ENCODE data around the gene CACNA2D3.

CACNA2D3 gene

DNA sequence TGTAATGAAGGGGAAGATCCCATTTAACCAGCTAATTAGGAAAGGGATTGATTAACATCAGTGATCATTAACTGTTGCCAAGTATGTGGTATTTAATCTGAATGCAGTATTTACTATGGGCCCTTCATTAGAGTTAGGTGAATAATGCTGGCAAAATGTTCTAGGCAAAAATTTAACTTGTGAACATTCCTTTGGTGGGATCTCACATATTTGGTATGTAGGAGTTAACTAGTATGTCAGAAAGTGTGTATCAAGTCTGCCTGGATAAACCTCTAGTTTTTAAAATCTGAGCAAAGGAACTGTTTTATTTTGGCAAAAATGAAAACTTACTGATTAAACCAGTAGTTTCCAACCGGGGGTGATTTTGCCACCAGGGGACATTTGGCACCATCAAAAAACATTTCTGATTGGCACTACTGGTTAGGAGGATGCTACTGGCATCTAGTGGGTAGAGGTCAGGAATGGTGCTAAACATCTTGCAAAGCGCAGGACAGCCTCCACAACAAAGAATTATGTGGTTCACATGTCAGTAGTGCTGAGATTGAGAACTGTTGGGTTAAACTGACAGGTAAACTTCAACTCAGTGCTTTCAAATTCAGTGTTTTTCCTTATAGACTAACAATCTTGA is 783.0 kb downstream of the CACNA2D3 start:
- peak; percentile 78 for DNase-seq

- DNase-seq, result no peak
Measured at GRCh38 chr3:54905920-54906319, 783.6 kb downstream of the CACNA2D3 start.

DNA sequence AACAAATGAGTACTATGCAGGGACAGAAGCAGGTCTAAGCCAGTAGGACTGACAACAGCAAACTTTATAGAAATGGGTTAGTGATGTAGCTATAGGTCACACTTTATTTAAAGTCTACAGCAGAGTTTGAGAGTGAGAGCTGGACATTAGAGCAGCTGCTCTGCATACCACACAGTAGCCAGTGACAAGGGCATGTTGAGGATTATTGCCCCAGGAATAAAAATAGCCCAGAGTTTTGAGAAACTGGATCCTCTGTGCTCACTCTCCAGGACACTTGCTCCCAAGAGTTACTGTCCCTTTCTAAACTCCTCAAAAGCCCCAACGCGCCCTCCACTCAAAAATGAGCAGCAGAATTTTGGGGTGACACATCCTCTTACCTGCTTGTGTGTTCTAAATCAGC is 784.4 kb downstream of the CACNA2D3 start:
- DNase-seq, result no peak

GRCh38 chr3:54909191-54909590 is 786.8 kb downstream of the CACNA2D3 start:
- no peak for DNase-seq

DNA sequence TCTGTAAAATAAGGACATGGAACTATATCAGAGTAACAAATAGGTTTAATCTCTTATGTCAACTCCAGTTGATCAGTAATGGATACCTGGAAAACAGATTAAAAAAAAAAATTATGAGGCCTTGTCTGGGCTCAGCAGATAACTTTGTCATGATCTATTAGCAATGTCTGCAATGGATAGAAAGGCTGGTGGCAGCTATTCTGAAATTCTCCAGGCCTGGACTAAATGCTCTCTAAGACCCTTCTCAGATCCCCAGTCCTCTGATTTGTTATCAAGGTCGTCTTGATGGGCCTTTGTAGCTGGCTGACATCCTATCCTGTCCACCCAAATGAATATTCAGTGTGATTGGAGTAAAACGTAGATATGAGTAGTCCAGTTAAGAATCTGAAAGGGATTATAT is 791.8 kb downstream of the CACNA2D3 start:
- DNase-seq, result no peak

- DNase-seq, result no peak
Measured at GRCh38 chr3:54915181-54915580, 792.8 kb downstream of the CACNA2D3 start.

- no peak for DNase-seq
Measured at GRCh38 chr3:54915976-54916375, 793.6 kb downstream of the CACNA2D3 start.

GRCh38 chr3:54916732-54917131 is 794.4 kb downstream of the CACNA2D3 start:
- no peak for DNase-seq

DNA sequence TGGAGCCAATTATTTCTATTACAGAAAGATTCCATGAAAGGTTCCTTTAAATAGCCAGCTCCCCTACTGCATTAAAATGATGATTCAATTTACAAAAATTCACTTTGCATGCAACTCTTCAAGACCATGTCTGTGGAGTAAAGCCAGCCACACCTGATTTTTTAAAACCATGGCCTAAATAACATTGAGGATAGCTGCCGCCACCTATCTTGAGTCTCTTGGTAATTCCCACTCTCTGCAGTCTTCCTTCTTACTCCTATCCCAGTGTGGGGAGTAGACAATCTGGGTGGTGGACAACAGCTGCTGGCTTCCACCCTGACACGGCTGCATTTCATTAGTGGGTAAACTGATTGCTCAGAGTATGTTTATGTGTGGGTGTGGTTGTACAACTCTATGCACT is 794.8 kb downstream of the CACNA2D3 start:
- DNase-seq, result peak; percentile 85

- DNase-seq, result peak; percentile 45
Measured at GRCh38 chr3:54917862-54918261, 795.5 kb downstream of the CACNA2D3 start.

DNA sequence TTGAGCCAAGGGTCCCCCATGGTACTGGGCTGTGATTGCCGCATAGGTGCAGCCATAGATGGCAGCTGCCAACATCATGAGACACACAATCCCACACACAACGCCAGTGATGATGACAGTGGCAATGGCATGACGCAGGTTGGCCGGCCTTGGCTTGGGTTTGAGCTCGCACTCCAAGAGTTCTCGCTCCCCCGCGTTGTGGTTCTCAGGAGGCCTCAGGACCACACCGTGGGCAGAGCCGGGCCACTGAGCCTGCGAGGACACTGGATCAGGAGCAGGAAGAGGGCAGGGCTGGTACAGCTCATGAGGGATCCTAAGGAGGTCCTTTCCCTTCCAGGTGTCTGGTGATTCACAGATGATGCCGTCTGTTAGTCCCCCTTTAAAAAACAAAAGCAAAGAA is 796.2 kb downstream of the CACNA2D3 start:
- no peak for DNase-seq

GRCh38 chr3:54928046-54928770 is 805.9 kb downstream of the CACNA2D3 start, which contains the start of gene LRTM1:
Gene LRTM1 (minus strand): TSS chr3:54928059. CDS start chr3:54927911, 148 bp downstream.
- no peak for DNase-seq

GRCh38 chr3:54931182-54931581 is 808.8 kb downstream of the CACNA2D3 start:
- no peak for DNase-seq

GRCh38 chr3:54932606-54933005 is 810.3 kb downstream of the CACNA2D3 start:
- no peak for DNase-seq

- no peak for DNase-seq
Measured at GRCh38 chr3:54935869-54936268, 813.5 kb downstream of the CACNA2D3 start.

- DNase-seq, result peak; percentile 39
Measured at GRCh38 chr3:54936561-54936960, 814.2 kb downstream of the CACNA2D3 start.

- DNase-seq, result no peak
Measured at GRCh38 chr3:54939557-54940300, 817.4 kb downstream of the CACNA2D3 start.

GRCh38 chr3:54940971-54941370 is 818.6 kb downstream of the CACNA2D3 start:
- no peak for DNase-seq

DNA sequence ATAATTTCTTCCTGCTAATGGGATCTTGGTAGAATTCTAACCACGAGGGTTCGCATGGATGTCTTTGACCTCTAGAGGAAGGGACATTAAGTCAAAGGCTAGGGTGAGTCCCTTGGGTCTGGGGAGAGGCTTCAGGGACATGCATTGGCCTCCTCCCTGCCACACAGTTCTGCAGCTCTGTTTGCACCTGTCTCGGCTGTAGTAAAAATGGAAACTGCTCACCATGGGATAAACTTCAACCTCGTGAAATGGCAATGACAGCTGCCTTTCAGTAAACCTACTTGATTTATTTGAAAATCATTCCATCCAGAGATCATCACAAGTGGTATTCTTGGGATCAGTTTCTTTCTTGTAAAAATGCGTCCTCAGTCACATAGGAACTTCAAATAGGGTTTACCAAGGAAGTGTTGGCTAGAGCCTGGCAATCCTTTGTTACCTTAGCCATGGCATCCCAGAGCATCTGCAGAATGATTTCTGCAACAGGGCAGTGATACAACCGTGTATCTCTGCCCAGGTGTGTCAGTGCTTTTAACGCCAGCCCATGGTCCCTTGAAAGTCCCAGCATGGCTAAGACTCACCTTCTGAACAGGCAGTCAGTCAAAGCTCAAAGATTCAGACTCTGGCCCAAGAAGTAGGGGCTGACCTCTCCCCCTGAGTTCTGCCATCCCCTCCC is 819.5 kb downstream of the CACNA2D3 start:
- no peak for DNase-seq

GRCh38 chr3:54949491-54950044 is 827.2 kb downstream of the CACNA2D3 start:
- no peak for DNase-seq

- no peak for DNase-seq
Measured at GRCh38 chr3:54950391-54951003, 828.1 kb downstream of the CACNA2D3 start.

- peak; percentile 93 for DNase-seq
Measured at GRCh38 chr3:54951405-54951804, 829.1 kb downstream of the CACNA2D3 start.

All from fibroblast of skin of right biceps (primary cell).